Activated naive CD4-positive, alpha-beta T cell treated with anti-CD3 and anti-CD28 coated beads for 36 hours (primary cell): ENCODE measurements around the gene GRIN1. TPM values are rescaled to one million over a fixed set of nuclear protein-coding genes. Genes with fewer than 3 reads are reported as not detected.

Experiments used
- CTCF ChIA-PET: fragments of 350-600 bp; sonication (Branson Sonifier 250); formaldehyde crosslinking; loops from one replicate; lab custom pipeline; 2021; ENCODE audit warnings: antibody characterized with exemption; lab: Charles Lee
- DNase-seq: peaks from one replicate; pipeline ENCODE4 v3.0.0-alpha.2; 2020
- H3K27ac Mint-ChIP-seq: one replicate; pipeline ENCODE4 v1.8.0; 2021; ENCODE audit warnings: mild to moderate bottlenecking, mixed read lengths
- H3K27me3 Mint-ChIP-seq: one replicate; pipeline ENCODE4 v1.8.0; 2021; ENCODE audit warnings: low read depth, mixed read lengths
- H3K36me3 Mint-ChIP-seq: one replicate; pipeline ENCODE4 v1.8.0; 2021; ENCODE audit warnings: low read depth, mixed read lengths
- H3K4me1 Mint-ChIP-seq: one replicate; pipeline ENCODE4 v1.8.0; 2021; ENCODE audit warnings: low read depth, mixed read lengths
- H3K4me3 Mint-ChIP-seq: one replicate; pipeline ENCODE4 v1.8.0; 2021; ENCODE audit warnings: mild to moderate bottlenecking, moderate library complexity, mixed read lengths
- H3K9me3 Mint-ChIP-seq: one replicate; pipeline ENCODE4 v1.8.0; 2021; ENCODE audit warnings: mixed read lengths
- intact Hi-C: fragments of 100-400 bp; cut with micrococcal nuclease; formaldehyde crosslinking; loops from one replicate; pipeline ENCODE4 v1.15.1; 2023
- total RNA-seq, 2 experiments: library from RNA; stranded (reverse); gene quantifications; one replicate each; pipeline ENCODE4 v1.2.3, GENCODE V29; 2021

GRIN1 gene
- total RNA-seq, 2 experiments from 2014 or later: 0.35 TPM; not detected in 1

GRCh38 chr9:137201205-137201868 is 62.4 kb downstream of the GRIN1 start:
- CTCF ChIA-PET: interaction anchor here (0.7 to 3.8 kb wide), 4 partner anchors 12 to 186 kb away, joined by 3 to 16 read pairs (median 3); partner anchors contain the start of genes ANAPC2 and SSNA1
- Mint-ChIP-seq H3K36me3 (peaks cover 5% of the 10 kb centered on the region), H3K4me3 (peak overlapping the region; percentile 80), H3K4me1 (peaks cover 37% of the 10 kb centered on the region), H3K9me3 (no peaks in the 10 kb centered on the region), H3K27ac (peak overlapping the region; percentile 56), H3K27me3 (no peaks in the 10 kb centered on the region)
- DNase-seq: no peak
- intact Hi-C loops: loop anchor here (5.0 kb wide), 2 partner anchors 41 to 394 kb away; partner anchors contain the start of genes RABL6 and TUBB4B

GRCh38 chr9:137202966-137203365 is 64.0 kb downstream of the GRIN1 start:
- no peak for DNase-seq
- intact Hi-C loops: loop anchor here (5.0 kb wide), 2 partner anchors 39 to 396 kb away; partner anchors contain the start of genes RABL6 and TUBB4B
- H3K27me3 Mint-ChIP-seq: no peaks in the 10 kb centered on the region
- peaks cover 14% of the 10 kb centered on the region for H3K36me3 Mint-ChIP-seq
- H3K9me3 Mint-ChIP-seq: no peaks in the 10 kb centered on the region
- CTCF ChIA-PET: interaction anchor here (1.9 kb wide), 1 partner anchor 34 kb away, joined by 7 read pairs; no protein-coding TSS in a partner anchor
- no peak overlapping the region for H3K4me3 Mint-ChIP-seq
- peaks cover 50% of the 10 kb centered on the region for H3K4me1 Mint-ChIP-seq
- H3K27ac Mint-ChIP-seq: no peak overlapping the region

- no peaks in the 10 kb centered on the region for H3K9me3 Mint-ChIP-seq
- DNase-seq: no peak
- no peaks in the 10 kb centered on the region for H3K27me3 Mint-ChIP-seq
- H3K36me3 Mint-ChIP-seq: peaks cover 23% of the 10 kb centered on the region
- H3K4me1 Mint-ChIP-seq: peaks cover 54% of the 10 kb centered on the region
- H3K4me3 Mint-ChIP-seq: peak overlapping the region; percentile 92
- intact Hi-C loops: loop anchor here (1.0 to 5.0 kb wide), 5 partner anchors 16 to 397 kb away; partner anchors contain the start of genes ANAPC2, RABL6, SSNA1 and TUBB4B
- CTCF ChIA-PET: interaction anchor here (1.0 to 1.1 kb wide), 2 partner anchors 82 to 176 kb away, joined by 3 read pairs; no protein-coding TSS in a partner anchor
- H3K27ac Mint-ChIP-seq: peak overlapping the region; percentile 84
These were observed 65.8 kb downstream of the GRIN1 start for GRCh38 chr9:137204731-137205125.

- no peaks in the 10 kb centered on the region for H3K27me3 Mint-ChIP-seq
- no peaks in the 10 kb centered on the region for H3K9me3 Mint-ChIP-seq
- intact Hi-C loops: loop anchor here (1.0 to 2.0 kb wide), 3 partner anchors 17 to 55 kb away; partner anchors contain the start of genes ANAPC2 and SSNA1
- peaks cover 25% of the 10 kb centered on the region for H3K36me3 Mint-ChIP-seq
- DNase-seq: peak; percentile 96
- H3K27ac Mint-ChIP-seq: peak within 1 kb of the TSS; percentile 84
- CTCF ChIA-PET: interaction anchor here (1.6 kb wide), 1 partner anchor 12 kb away, joined by 5 read pairs; a partner anchor contains a TSS
- H3K4me3 Mint-ChIP-seq: peak within 1 kb of the TSS; percentile 92
- H3K4me1 Mint-ChIP-seq: peaks cover 54% of the 10 kb centered on the region
These were observed 66.4 kb downstream of the GRIN1 start, which contains the start of the genes NDOR1 and TMEM203 for GRCh38 chr9:137205126-137206069. NDOR1 (plus strand) TSS chr9:137205700; CDS start chr9:137205778, 78 bp downstream. TMEM203 (minus strand) TSS chr9:137205648; CDS start chr9:137205414, 234 bp downstream.

- H3K4me3 Mint-ChIP-seq: peak overlapping the region; percentile 92
- peaks cover 47% of the 10 kb centered on the region for H3K4me1 Mint-ChIP-seq
- H3K9me3 Mint-ChIP-seq: no peaks in the 10 kb centered on the region
- intact Hi-C loops: no loop called here
- H3K27me3 Mint-ChIP-seq: no peaks in the 10 kb centered on the region
- H3K27ac Mint-ChIP-seq: peak overlapping the region; percentile 78
- CTCF ChIA-PET: interaction anchor here (1.0 to 1.7 kb wide), 4 partner anchors 11 to 139 kb away, joined by 3 to 6 read pairs (median 4); partner anchors contain the start of gene SSNA1
- DNase-seq: no peak
- H3K36me3 Mint-ChIP-seq: peaks cover 25% of the 10 kb centered on the region
These were observed 67.6 kb downstream of the GRIN1 start for GRCh38 chr9:137206602-137207001.

GRCh38 chr9:137211532-137211931 is 72.6 kb downstream of the GRIN1 start:
- Mint-ChIP-seq H3K27me3 (no peaks in the 10 kb centered on the region), H3K4me3 (no peak overlapping the region), H3K27ac (no peak overlapping the region), H3K9me3 (no peaks in the 10 kb centered on the region), H3K4me1 (peaks cover 17% of the 10 kb centered on the region), H3K36me3 (peaks cover 21% of the 10 kb centered on the region)
- no peak for DNase-seq
- CTCF ChIA-PET: no interaction called here
- intact Hi-C loops: no loop called here

- Mint-ChIP-seq H3K9me3 (no peaks in the 10 kb centered on the region), H3K27ac (no peak overlapping the region), H3K36me3 (peaks cover 14% of the 10 kb centered on the region), H3K4me1 (peaks cover 7% of the 10 kb centered on the region), H3K27me3 (no peaks in the 10 kb centered on the region), H3K4me3 (no peak overlapping the region)
- intact Hi-C loops: no loop called here
- CTCF ChIA-PET: no interaction called here
- DNase-seq: no peak
These were observed 73.6 kb downstream of the GRIN1 start for GRCh38 chr9:137212520-137212919.

- peaks cover 5% of the 10 kb centered on the region for H3K4me1 Mint-ChIP-seq
- no peak for DNase-seq
- H3K9me3 Mint-ChIP-seq: no peaks in the 10 kb centered on the region
- CTCF ChIA-PET: no interaction called here
- H3K36me3 Mint-ChIP-seq: peaks cover 12% of the 10 kb centered on the region
- H3K27me3 Mint-ChIP-seq: no peaks in the 10 kb centered on the region
- intact Hi-C loops: no loop called here
- no peak overlapping the region for H3K27ac Mint-ChIP-seq
- no peak overlapping the region for H3K4me3 Mint-ChIP-seq
These were observed 74.5 kb downstream of the GRIN1 start for GRCh38 chr9:137213160-137214060.

GRCh38 chr9:137214620-137215019 is 75.7 kb downstream of the GRIN1 start:
- Mint-ChIP-seq H3K4me3 (no peak overlapping the region), H3K4me1 (no peaks in the 10 kb centered on the region), H3K27ac (no peak overlapping the region), H3K27me3 (no peaks in the 10 kb centered on the region), H3K9me3 (no peaks in the 10 kb centered on the region), H3K36me3 (peaks cover 4% of the 10 kb centered on the region)
- CTCF ChIA-PET: no interaction called here
- intact Hi-C loops: no loop called here
- no peak for DNase-seq

- Mint-ChIP-seq H3K9me3 (no peaks in the 10 kb centered on the region), H3K4me1 (no peaks in the 10 kb centered on the region), H3K27ac (no peak overlapping the region), H3K27me3 (no peaks in the 10 kb centered on the region), H3K36me3 (peaks cover 2% of the 10 kb centered on the region), H3K4me3 (no peak overlapping the region)
- intact Hi-C loops: no loop called here
- DNase-seq: no peak
- CTCF ChIA-PET: no interaction called here
These were observed 76.4 kb downstream of the GRIN1 start for GRCh38 chr9:137215196-137215986.
